Kidney epithelial cell (primary cell): ENCODE measurements around the gene HPCAL1. TPM values are rescaled to one million over a fixed set of nuclear protein-coding genes. Genes with fewer than 3 reads are reported as not detected.

Source experiments
- DNase-seq: peaks from one replicate; pipeline ENCODE4 v3.0.0-alpha.2; 2010; ENCODE audit warnings: low read depth
- H3K27me3 ChIP-seq: 2 replicates; pipeline ENCODE4 v1.6.0; 2011; ENCODE audit warnings: low read length; ENCODE audit not compliant: control insufficient read depth, insufficient read depth
- H3K36me3 ChIP-seq: 2 replicates; pipeline ENCODE4 v1.5.1; 2011; ENCODE audit warnings: low read length; ENCODE audit not compliant: control insufficient read depth, insufficient read depth
- H3K4me3 ChIP-seq: 2 replicates; pipeline ENCODE4 v1.5.1; 2011; ENCODE audit warnings: low read depth, mild to moderate bottlenecking, control low read depth, low read length
- CTCF ChIP-seq: IDR thresholded peaks from 2 replicates; pipeline ENCODE4 v1.5.1; 2011; ENCODE audit warnings: mild to moderate bottlenecking, moderate library complexity, low read length, control low read depth, inconsistent platforms; ENCODE audit not compliant: insufficient read depth, poor library complexity, severe bottlenecking
- total RNA-seq: library from RNA; depleted of rRNA; stranded (reverse); fragments of >200 nt; gene quantifications from 2 replicates; pipeline ENCODE4 v1.2.3, GENCODE V29; 2015

HPCAL1 gene
- total RNA-seq, 1 donor from 2014 or later = 33.7 TPM

- Histone ChIP-seq H3K4me3 (peak within 1 kb of the TSS; percentile 79), H3K27me3 (no peaks in the 10 kb centered on the region), H3K36me3 (no peaks in the 10 kb centered on the region)
- TF ChIP-seq CTCF = no peak
- peak; percentile 37 for DNase-seq
These were observed 145.3 kb downstream of the HPCAL1 start, which contains the start of gene ODC1 for GRCh38 chr2:10447895-10448575. ODC1 (minus strand) TSS chr2:10448327; CDS start chr2:10445032, 3,295 bp downstream.

GRCh38 chr2:10448576-10449485, 146.1 kb downstream of the HPCAL1 start:
- H3K36me3 ChIP-seq = no peaks in the 10 kb centered on the region
- DNase-seq = peak; percentile 61
- peak overlapping the region; percentile 36 for H3K4me3 ChIP-seq
- no peaks in the 10 kb centered on the region for H3K27me3 ChIP-seq
- TF ChIP-seq CTCF = no peak

GRCh38 chr2:10449486-10449831, 146.8 kb downstream of the HPCAL1 start:
- no peak for TF ChIP-seq CTCF
- Histone ChIP-seq H3K4me3 (no peak overlapping the region), H3K27me3 (no peaks in the 10 kb centered on the region), H3K36me3 (no peaks in the 10 kb centered on the region)
- DNase-seq = no peak

GRCh38 chr2:10449838-10450691, 147.4 kb downstream of the HPCAL1 start:
- Histone ChIP-seq H3K36me3 (no peaks in the 10 kb centered on the region), H3K4me3 (no peak overlapping the region), H3K27me3 (no peaks in the 10 kb centered on the region)
- no peak for TF ChIP-seq CTCF
- DNase-seq = no peak

- no peak for DNase-seq
- Histone ChIP-seq H3K27me3 (peaks cover 2% of the 10 kb centered on the region), H3K4me3 (no peak overlapping the region), H3K36me3 (no peaks in the 10 kb centered on the region)
- no peak for TF ChIP-seq CTCF
These were observed 149.1 kb downstream of the HPCAL1 start for GRCh38 chr2:10451819-10452218.
